GM23338 (cell line): ENCODE data around the gene TYW3. TPM values are rescaled to one million over a fixed set of nuclear protein-coding genes. Genes with fewer than 3 reads are reported as not detected.

Experiments
- ATAC-seq: fragments of 200-7000 bp; cut with Tn5 transposase; 3 replicates; pipeline ENCODE4 v1.9.1; 2020
- DNase-seq: peaks from one replicate; pipeline ENCODE4 v3.0.0-alpha.2; 2015; ENCODE audit warnings: low spot score
- H2AFZ ChIP-seq: fragments of 200-600 bp; sonication (generic); 2 replicates; pipeline ENCODE4 v1.8.0; 2016; ENCODE audit warnings: antibody characterized with exemption, mild to moderate bottlenecking, moderate library complexity
- H3F3A ChIP-seq: fragments of 200-600 bp; sonication (generic); replicated peaks from 2 replicates; pipeline ENCODE4 v1.8.0; 2017; ENCODE audit warnings: antibody characterized with exemption, mixed run types, low read depth
- H3K27ac ChIP-seq: fragments of 200-600 bp; sonication (generic); 2 replicates; pipeline ENCODE4 v1.6.1; 2016; ENCODE audit warnings: low read depth
- H3K27me3 ChIP-seq: fragments of 200-600 bp; sonication (generic); 2 replicates; pipeline ENCODE4 v1.8.0; 2016; ENCODE audit warnings: mild to moderate bottlenecking, mixed run types, moderate library complexity; ENCODE audit not compliant: insufficient read depth
- H3K36me3 ChIP-seq: fragments of 200-600 bp; sonication (generic); 2 replicates; pipeline ENCODE4 v1.8.0; 2016; ENCODE audit warnings: mild to moderate bottlenecking; ENCODE audit not compliant: insufficient read depth
- H3K4me1 ChIP-seq: fragments of 200-600 bp; sonication (generic); 2 replicates; pipeline ENCODE4 v1.8.0; 2016; ENCODE audit warnings: mild to moderate bottlenecking, moderate library complexity; ENCODE audit not compliant: insufficient read depth
- H3K4me2 ChIP-seq: fragments of 200-600 bp; sonication (generic); 2 replicates; pipeline ENCODE4 v1.7.1; 2017; ENCODE audit warnings: mixed run types
- H3K4me3 ChIP-seq: fragments of 200-600 bp; sonication (generic); 2 replicates; pipeline ENCODE4 v1.6.1; 2016; ENCODE audit warnings: mixed run types
- H3K79me2 ChIP-seq: fragments of 200-600 bp; sonication (generic); replicated peaks from 2 replicates; pipeline ENCODE4 v1.8.0; 2017; ENCODE audit warnings: mild to moderate bottlenecking; ENCODE audit not compliant: insufficient read depth
- H3K9me2 ChIP-seq: fragments of 200-600 bp; sonication (generic); 2 replicates; pipeline ENCODE4 v1.8.0; 2017; ENCODE audit not compliant: insufficient read depth
- H4K20me1 ChIP-seq: fragments of 200-600 bp; sonication (generic); replicated peaks from 2 replicates; pipeline ENCODE4 v1.8.0; 2017; ENCODE audit warnings: mild to moderate bottlenecking; ENCODE audit not compliant: insufficient read depth
- H3K27ac Mint-ChIP-seq: 2 replicates; pipeline ENCODE4 v1.8.0; 2020; ENCODE audit warnings: inconsistent platforms, mild to moderate bottlenecking, moderate library complexity, mixed read lengths
- H3K27me3 Mint-ChIP-seq: 3 replicates; pipeline ENCODE4 v1.8.0; 2022; ENCODE audit warnings: low read depth, mild to moderate bottlenecking, moderate library complexity, mixed read lengths, inconsistent platforms; ENCODE audit not compliant: insufficient read depth, poor library complexity
- H3K36me3 Mint-ChIP-seq: 3 replicates; pipeline ENCODE4 v1.8.0; 2021; ENCODE audit warnings: low read depth, mild to moderate bottlenecking, inconsistent platforms, moderate library complexity, mixed read lengths
- H3K4me1 Mint-ChIP-seq: 3 replicates; pipeline ENCODE4 v1.8.0; 2020; ENCODE audit warnings: mild to moderate bottlenecking, inconsistent platforms, mixed read lengths
- H3K4me3 Mint-ChIP-seq: 3 replicates; pipeline ENCODE4 v1.8.0; 2021; ENCODE audit warnings: moderate library complexity, mild to moderate bottlenecking, inconsistent platforms, mixed read lengths
- H3K9me3 Mint-ChIP-seq: 3 replicates; pipeline ENCODE4 v1.8.0; 2020; ENCODE audit warnings: moderate library complexity, mild to moderate bottlenecking, inconsistent platforms, mixed read lengths
- CREB1 ChIP-seq: fragments of 250-450 bp; sonication (Bioruptor Pico); IDR thresholded peaks from 2 replicates; pipeline ENCODE4 v1.5.0; 2020; ENCODE audit warnings: low read depth, mild to moderate bottlenecking, moderate library complexity
- CTCF ChIP-seq, 2 experiments: fragments of 200-600 bp in 1 of 2; sonication (generic) in 1 of 2; conservative IDR thresholded peaks; 2 replicates each; pipeline versions ENCODE4 v1.5.1 to v1.6.1; 2016 to 2017; ENCODE audit warnings: antibody characterized with exemption in 2 of 2, low read depth in 2 of 2, mild to moderate bottlenecking in 2 of 2, moderate library complexity in 1 of 2
- ETS1 ChIP-seq: IDR thresholded peaks from 2 replicates; pipeline ENCODE4 v1.6.1; 2016; ENCODE audit warnings: antibody characterized with exemption
- EZH2 ChIP-seq: fragments of 200-600 bp; sonication (generic); IDR thresholded peaks from one replicate; pipeline ENCODE4 v1.8.0; 2017; ENCODE audit warnings: antibody characterized with exemption, mild to moderate bottlenecking, low read depth; ENCODE audit not compliant: unreplicated experiment
- EZH2phosphoT487 ChIP-seq: fragments of 200-600 bp; sonication (generic); IDR thresholded peaks from one replicate; pipeline ENCODE4 v1.8.1; 2018; ENCODE audit warnings: antibody characterized with exemption; ENCODE audit not compliant: unreplicated experiment
- JUNB ChIP-seq: IDR thresholded peaks from one replicate; pipeline ENCODE4 v1.6.1; 2016; ENCODE audit warnings: antibody characterized with exemption; ENCODE audit not compliant: unreplicated experiment
- NANOG ChIP-seq: IDR thresholded peaks from 2 replicates; pipeline ENCODE4 v1.6.1; 2016; ENCODE audit warnings: antibody characterized with exemption, borderline replicate concordance
- POLR2AphosphoS5 ChIP-seq: IDR thresholded peaks from 2 replicates; pipeline ENCODE4 v1.6.1; 2016; ENCODE audit warnings: antibody characterized with exemption, low read depth
- REST ChIP-seq: IDR thresholded peaks from one replicate; pipeline ENCODE4 v1.6.1; 2018; ENCODE audit warnings: antibody characterized with exemption; ENCODE audit not compliant: unreplicated experiment
- STAT1 ChIP-seq: IDR thresholded peaks from one replicate; pipeline ENCODE4 v1.6.1; 2016; ENCODE audit warnings: antibody characterized with exemption; ENCODE audit not compliant: unreplicated experiment
- ZNF114 ChIP-seq: fragments of 250-450 bp; sonication (Bioruptor Pico); IDR thresholded peaks from 2 replicates; pipeline ENCODE4 v1.5.0; 2020; ENCODE audit warnings: mild to moderate bottlenecking, moderate library complexity
- ZNF331 ChIP-seq: fragments of 250-450 bp; sonication (Bioruptor Pico); IDR thresholded peaks from 2 replicates; pipeline ENCODE4 v1.5.0; 2020; ENCODE audit warnings: low read depth, mild to moderate bottlenecking, moderate library complexity
- ZNF462 ChIP-seq: fragments of 250-450 bp; sonication (Bioruptor Pico); IDR thresholded peaks from 2 replicates; pipeline ENCODE4 v1.5.0; 2020; ENCODE audit warnings: mild to moderate bottlenecking, moderate library complexity
- polyA plus RNA-seq: library from polyadenylated mRNA; unstranded; fragments of >200 nt; fragmentation: Nextera tagmentation; extraction: Ambion mirVana; gene quantifications from 2 replicates; pipeline ENCODE4 v1.2.1, GENCODE V29; 2016
- total RNA-seq: library from RNA; depleted of rRNA; stranded (reverse); fragments of >200 nt; shearing (Covaris generic); gene quantifications from 2 replicates; pipeline ENCODE4 v1.2.3, GENCODE V29; 2014

Gene TYW3
- total and polyA plus RNA-seq, 2 experiments from 2014 or later, result 29.6 to 66.8 TPM

- H3K27ac ChIP-seq, result no peak overlapping the region
- H2AFZ ChIP-seq, result no peak overlapping the region
- Mint-ChIP-seq H3K36me3 (peaks cover 4% of the 10 kb centered on the region; the same call in 1 of the 3 replicates), H3K9me3 (no peaks in the 10 kb centered on the region), H3K4me3 (no peak overlapping the region), H3K4me1 (no peaks in the 10 kb centered on the region), H3K27ac (no peak overlapping the region), H3K27me3 (no peaks in the 10 kb centered on the region)
- H3K4me3 ChIP-seq, result no peak overlapping the region
- ATAC-seq, result no peak
- no peaks in the 10 kb centered on the region for H3K9me2 ChIP-seq
- H3K4me2 ChIP-seq, result no peak overlapping the region
- TF ChIP-seq ZNF114, result no peak
- TF ChIP-seq ZNF462 (CRISPR knock-in tag), result no peak
- TF ChIP-seq REST, result no peak
- TF ChIP-seq NANOG, result no peak
- no peak for TF ChIP-seq ZNF331 (CRISPR knock-in tag)
- TF ChIP-seq STAT1, result no peak
- no peak for TF ChIP-seq EZH2
- TF ChIP-seq CTCF (conservative IDR thresholded peaks at IDR 0.05; ENCODE audit: low read depth in 2 of 2), result no peak
- no peak for TF ChIP-seq POLR2AphosphoS5
- TF ChIP-seq JUNB, result no peak
- TF ChIP-seq ETS1, result no peak
- no peak for TF ChIP-seq EZH2phosphoT487
- TF ChIP-seq CREB1, result no peak
- DNase-seq, result no peak
- H3K79me2 ChIP-seq, result no peaks in the 10 kb centered on the region
- H3F3A ChIP-seq, result no peaks in the 10 kb centered on the region
- H4K20me1 ChIP-seq, result no peaks in the 10 kb centered on the region; the same call in 1 of the 2 replicates
- H3K4me1 ChIP-seq, result peaks cover 9% of the 10 kb centered on the region; the same call in 1 of the 2 replicates
- 0 out of 2 replicates have a peak, but pooled peaks cover 10% of the 10 kb centered on the region for H3K36me3 ChIP-seq
- H3K27me3 ChIP-seq, result no peaks in the 10 kb centered on the region
Observed at GRCh38 chr1:74713849-74714248, 19.1 kb upstream of the TYW3 start.
